Chondrocyte (in vitro differentiated cells): ENCODE data around the gene CSRNP3. TPM values are rescaled to one million over a fixed set of nuclear protein-coding genes. Genes with fewer than 3 reads are reported as not detected.

ENCODE experiments used
- DNase-seq: peaks from one replicate; pipeline ENCODE4 v3.0.0; 2021; ENCODE audit warnings: mixed read lengths, low spot score
- H3K27ac Mint-ChIP-seq: one replicate; pipeline ENCODE4 v1.8.0; 2021; ENCODE audit warnings: mild to moderate bottlenecking, moderate library complexity, mixed read lengths; ENCODE audit not compliant: unreplicated experiment
- H3K27me3 Mint-ChIP-seq: 2 replicates; pipeline ENCODE4 v1.8.0; 2021; ENCODE audit warnings: low read depth, mixed read lengths
- H3K36me3 Mint-ChIP-seq: 2 replicates; pipeline ENCODE4 v1.8.0; 2021; ENCODE audit warnings: low read depth, mixed read lengths
- H3K4me1 Mint-ChIP-seq: 2 replicates; pipeline ENCODE4 v1.8.0; 2021; ENCODE audit warnings: low read depth, mild to moderate bottlenecking, mixed read lengths
- H3K4me3 Mint-ChIP-seq: one replicate; pipeline ENCODE4 v1.8.0; 2021; ENCODE audit warnings: mild to moderate bottlenecking, moderate library complexity, mixed read lengths; ENCODE audit not compliant: unreplicated experiment
- H3K9me3 Mint-ChIP-seq: 2 replicates; pipeline ENCODE4 v1.8.0; 2021; ENCODE audit warnings: low read depth, mixed read lengths
- CTCF ChIP-seq: fragments of 200-600 bp; sonication (generic); IDR thresholded peaks from 2 replicates; pipeline ENCODE4 v1.5.0; 2021; ENCODE audit warnings: antibody characterized with exemption, mild to moderate bottlenecking, moderate library complexity
- total RNA-seq: library from RNA; stranded (reverse); gene quantifications from 3 replicates; pipeline ENCODE4 v1.2.1, GENCODE V29; 2021

CSRNP3 gene
- total RNA-seq, 1 donor from 2014 or later, result 3.7 TPM

GRCh38 chr2:165648801-165649200, 179.3 kb downstream of the CSRNP3 start:
- Mint-ChIP-seq H3K27ac (no peak overlapping the region), H3K4me1 (peaks cover 9% of the 10 kb centered on the region), H3K27me3 (no peaks in the 10 kb centered on the region), H3K9me3 (no peaks in the 10 kb centered on the region), H3K36me3 (no peaks in the 10 kb centered on the region), H3K4me3 (no peak overlapping the region)
- no peak for DNase-seq
- no peak for TF ChIP-seq CTCF

GRCh38 chr2:165651233-165651632, 181.7 kb downstream of the CSRNP3 start:
- Mint-ChIP-seq H3K4me3 (no peak overlapping the region), H3K36me3 (no peaks in the 10 kb centered on the region), H3K9me3 (no peaks in the 10 kb centered on the region), H3K4me1 (peaks cover 3% of the 10 kb centered on the region), H3K27me3 (no peaks in the 10 kb centered on the region), H3K27ac (no peak overlapping the region)
- no peak for DNase-seq
- TF ChIP-seq CTCF, result no peak

- no peaks in the 10 kb centered on the region for H3K4me1 Mint-ChIP-seq
- no peaks in the 10 kb centered on the region for H3K27me3 Mint-ChIP-seq
- no peak for DNase-seq
- no peak overlapping the region for H3K27ac Mint-ChIP-seq
- no peaks in the 10 kb centered on the region for H3K9me3 Mint-ChIP-seq
- TF ChIP-seq CTCF, result no peak
- H3K4me3 Mint-ChIP-seq, result no peak overlapping the region
- peaks cover 10% of the 10 kb centered on the region for H3K36me3 Mint-ChIP-seq
Observed at GRCh38 chr2:165655661-165656060, 186.2 kb downstream of the CSRNP3 start.

GRCh38 chr2:165660361-165660760, 190.9 kb downstream of the CSRNP3 start:
- H3K36me3 Mint-ChIP-seq, result peaks cover 12% of the 10 kb centered on the region
- H3K4me3 Mint-ChIP-seq, result no peak overlapping the region
- DNase-seq, result no peak
- peaks cover 2% of the 10 kb centered on the region for H3K4me1 Mint-ChIP-seq
- no peak overlapping the region for H3K27ac Mint-ChIP-seq
- TF ChIP-seq CTCF, result no peak
- no peaks in the 10 kb centered on the region for H3K27me3 Mint-ChIP-seq
- H3K9me3 Mint-ChIP-seq, result no peaks in the 10 kb centered on the region

- peaks cover 11% of the 10 kb centered on the region for H3K36me3 Mint-ChIP-seq
- H3K27me3 Mint-ChIP-seq, result no peaks in the 10 kb centered on the region
- no peaks in the 10 kb centered on the region for H3K9me3 Mint-ChIP-seq
- no peak overlapping the region for H3K27ac Mint-ChIP-seq
- DNase-seq, result no peak
- peaks cover 2% of the 10 kb centered on the region for H3K4me1 Mint-ChIP-seq
- no peak overlapping the region for H3K4me3 Mint-ChIP-seq
- TF ChIP-seq CTCF, result no peak
Observed at GRCh38 chr2:165662720-165663119, 193.2 kb downstream of the CSRNP3 start.
